Pancreas (tissue), 10 donors: ENCODE measurements around the gene SLC13A3. TPM values are rescaled to one million over a fixed set of nuclear protein-coding genes. Genes with fewer than 3 reads are reported as not detected.

Source experiments
- ATAC-seq, 4 donors: fragments of 200-7000 bp; cut with Tn5 transposase; one replicate each; pipeline versions ENCODE4 v1.8.0 to v1.9.1; 2020; ENCODE audit warnings: mild to moderate bottlenecking in 4 of 4, moderate library complexity in 4 of 4
- DNase-seq, 6 donors: peaks; one replicate each; pipeline ENCODE4 v3.0.0-alpha.2; 2020
- FAIRE-seq: peaks from 2 replicates; lab custom pipeline; 2012; peaks lifted over from hg19 to GRCh38; lab: Jason Lieb, UNC
- H3K27ac ChIP-seq, 4 donors: fragments of 200-600 bp; sonication (generic); 1 replicate in 3 of 4; 2 replicates in 1 of 4; pipeline versions ENCODE4 v1.5.0 to v1.8.0; 2020
- H3K27me3 ChIP-seq, 4 donors: fragments of 200-600 bp; one replicate each; pipeline ENCODE4 v1.8.0; 2021
- H3K36me3 ChIP-seq, 3 donors: fragments of 200-600 bp; sonication (generic) in 1 of 3; one replicate each; pipeline versions ENCODE4 v1.5.0 to v1.8.0; 2020 to 2021
- H3K4me1 ChIP-seq, 3 donors: fragments of 200-600 bp; one replicate each; pipeline ENCODE4 v1.8.0; 2021
- H3K4me3 ChIP-seq, 4 donors: fragments of 200-600 bp; sonication (generic) in 2 of 4; one replicate each; pipeline versions ENCODE4 v1.5.0 to v1.8.0; 2020 to 2021
- H3K9me3 ChIP-seq, 4 donors: fragments of 200-600 bp; one replicate each; pipeline ENCODE4 v1.8.0; 2021
- WGBS, 2 donors: extraction: QIAGEN DNeasy Blood & Tissue Kit; methylation state at CpG; one replicate each; pipeline ENCODE4 v1.1.7; 2013; 5-methylcytosine and 5-hydroxymethylcytosine counted together
- intact Hi-C, 3 donors: fragments of 100-400 bp; cut with DNase I; formaldehyde crosslinking; loops; one replicate each; pipeline versions ENCODE4 v1.11.1 to v1.14.2; 2022
- polyA plus RNA-seq, 2 donors: library from polyadenylated mRNA; stranded (reverse); fragments of 200-250 nt; gene quantifications; one replicate each; pipeline ENCODE4 v1.2.3, GENCODE V29; 2013
- total RNA-seq, 6 donors: library from RNA; stranded (reverse); fragmentation: NEBNext Ultra II Directional in 4 of 6; extraction: Animal tissue kit (Norgen Biotek cat#: 25700) in 4 of 6; gene quantifications; one replicate each; pipeline versions ENCODE4 v1.2.1 to v1.2.4, GENCODE V29; 2021 to 2023
- TF ChIP-seq, protein P1 (sequence below), 4 donors: fragments of 200-600 bp; sonication (generic) in 3 of 4; IDR thresholded peaks; one replicate each; pipeline versions ENCODE4 v1.5.0 to v1.8.0; 2021; ENCODE audit warnings: antibody characterized with exemption in 4 of 4
- donor health status: healthy with polysubstance abuse.
- donor health status: DM: no; HTN: no; CAD: no; lungs with moderate emphysema.
- donor health status: DM: no; HTN: no; CAD: no.
- donor health status: control.
- donor health status: control.
- donor health status: Bipolar disorder and iron deficiency.
- donor health status: DM: yes; HTN: yes; CAD: no.
- donor health status: DM: no; HTN: no; CAD: no.
- donor health status: DM: no; HTN: no; CAD: no.
- donor health status: DM: yes; HTN: yes; CAD: no.

SLC13A3 gene
- total and polyA plus RNA-seq, 8 donors, result 0.68 to 7.8 (median 4.7) TPM

DNA sequence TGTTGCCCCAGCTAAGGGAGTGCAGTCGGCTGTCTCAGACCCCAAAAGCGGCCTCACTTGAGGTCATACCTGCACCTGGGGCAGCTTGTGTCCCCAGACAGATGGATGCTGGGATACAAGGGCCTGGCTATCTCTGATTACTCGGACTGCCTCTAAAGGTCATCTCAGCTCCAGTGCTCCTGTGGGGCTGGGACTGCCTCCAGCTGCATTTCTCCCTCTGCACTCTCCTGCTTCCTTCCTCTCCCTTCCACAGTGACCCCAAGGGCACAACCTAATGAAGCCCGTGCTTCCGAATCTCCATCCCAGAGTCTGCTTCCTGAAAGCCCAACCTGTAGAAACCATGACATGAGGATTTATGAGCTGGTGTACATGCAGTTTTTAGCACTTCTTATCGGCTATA, 78.0 kb downstream of the SLC13A3 start:
- DNase-seq (no peak), FAIRE-seq (no peak), ATAC-seq (no peak)
- intact Hi-C loops, result no loop called here
- Histone ChIP-seq H3K9me3 (no peaks in the 10 kb centered on the region), H3K4me1 (peaks cover 0 to 7% (median 7%) of the 10 kb centered on the region in 3 donors), H3K27ac (no peak overlapping the region), H3K36me3 (no peaks in the 10 kb centered on the region), H3K27me3 (no peaks in the 10 kb centered on the region), H3K4me3 (no peak overlapping the region)
- 69 to 72% methylated on average over 6 of the region's 6 CpGs for WGBS, 2 donors
- TF ChIP-seq, protein P1, sequence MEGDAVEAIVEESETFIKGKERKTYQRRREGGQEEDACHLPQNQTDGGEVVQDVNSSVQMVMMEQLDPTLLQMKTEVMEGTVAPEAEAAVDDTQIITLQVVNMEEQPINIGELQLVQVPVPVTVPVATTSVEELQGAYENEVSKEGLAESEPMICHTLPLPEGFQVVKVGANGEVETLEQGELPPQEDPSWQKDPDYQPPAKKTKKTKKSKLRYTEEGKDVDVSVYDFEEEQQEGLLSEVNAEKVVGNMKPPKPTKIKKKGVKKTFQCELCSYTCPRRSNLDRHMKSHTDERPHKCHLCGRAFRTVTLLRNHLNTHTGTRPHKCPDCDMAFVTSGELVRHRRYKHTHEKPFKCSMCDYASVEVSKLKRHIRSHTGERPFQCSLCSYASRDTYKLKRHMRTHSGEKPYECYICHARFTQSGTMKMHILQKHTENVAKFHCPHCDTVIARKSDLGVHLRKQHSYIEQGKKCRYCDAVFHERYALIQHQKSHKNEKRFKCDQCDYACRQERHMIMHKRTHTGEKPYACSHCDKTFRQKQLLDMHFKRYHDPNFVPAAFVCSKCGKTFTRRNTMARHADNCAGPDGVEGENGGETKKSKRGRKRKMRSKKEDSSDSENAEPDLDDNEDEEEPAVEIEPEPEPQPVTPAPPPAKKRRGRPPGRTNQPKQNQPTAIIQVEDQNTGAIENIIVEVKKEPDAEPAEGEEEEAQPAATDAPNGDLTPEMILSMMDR (IDR thresholded peaks at IDR 0.05), result no peak

DNA sequence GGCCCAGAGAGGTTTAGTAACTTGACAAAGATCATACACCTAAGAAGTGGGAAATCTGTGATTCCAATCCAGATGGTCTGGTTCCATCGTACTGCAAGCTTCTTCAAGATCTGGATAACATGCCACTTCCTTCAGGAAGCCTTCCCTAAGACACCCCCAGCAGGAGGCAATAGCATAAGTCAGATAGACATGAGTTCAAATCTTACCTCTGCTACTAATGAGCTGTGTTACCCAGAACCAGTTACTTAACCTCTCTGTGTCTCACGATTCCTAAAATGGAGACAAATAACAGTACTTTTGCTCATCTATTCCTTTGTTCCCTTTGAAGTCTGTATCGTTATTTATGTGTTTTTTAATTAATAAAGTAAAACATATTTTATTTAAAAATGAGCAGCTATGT, 78.5 kb downstream of the SLC13A3 start:
- H3K27me3 ChIP-seq, result no peaks in the 10 kb centered on the region
- ATAC-seq, result no peak
- no peak overlapping the region for H3K27ac ChIP-seq
- H3K9me3 ChIP-seq, result no peaks in the 10 kb centered on the region
- no peak overlapping the region for H3K4me3 ChIP-seq
- DNase-seq, result no peak
- no peak for FAIRE-seq
- TF ChIP-seq, protein P1 (IDR thresholded peaks at IDR 0.05), result no peak
- 71 to 96% methylated on average over 3 of the region's 3 CpGs for WGBS, 2 donors
- no peaks in the 10 kb centered on the region for H3K36me3 ChIP-seq
- intact Hi-C loops, result no loop called here
- H3K4me1 ChIP-seq, result peaks cover 0 to 9% (median 7%) of the 10 kb centered on the region in 3 donors

DNA sequence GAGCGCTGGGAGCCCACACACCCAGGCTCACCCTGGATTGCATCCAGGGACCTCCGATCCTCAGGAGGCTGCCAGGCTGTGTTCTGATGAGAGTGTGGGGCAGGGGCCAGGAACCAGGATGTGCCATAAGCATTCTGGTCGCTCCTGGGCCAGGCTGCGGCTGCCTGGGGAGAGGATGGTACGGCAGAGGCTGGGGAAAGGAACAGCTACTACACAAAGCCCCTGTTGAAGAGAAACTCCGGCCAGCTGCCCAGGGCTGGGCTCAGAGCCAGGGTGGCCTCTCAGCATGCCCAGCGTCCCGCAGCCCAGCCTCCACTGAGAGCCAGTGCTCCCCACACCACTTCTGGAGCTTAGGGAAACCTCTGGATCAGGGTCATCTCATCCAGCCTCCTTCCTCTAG, 79.1 kb downstream of the SLC13A3 start:
- 40 to 41% methylated on average over 8 of the region's 8 CpGs for WGBS, 2 donors
- intact Hi-C loops, result no loop called here
- no peaks in the 10 kb centered on the region for H3K36me3 ChIP-seq
- DNase-seq (peak in 5 of 6 donors; percentile 21 to 79 (median 57)), FAIRE-seq (no peak), ATAC-seq (peak in 3 of 4 donors; percentile 31 to 78 (median 38))
- TF ChIP-seq, protein P1 (IDR thresholded peaks at IDR 0.05), result no peak
- no peak overlapping the region for H3K4me3 ChIP-seq
- no peaks in the 10 kb centered on the region for H3K27me3 ChIP-seq
- no peaks in the 10 kb centered on the region for H3K9me3 ChIP-seq
- peaks cover 0 to 9% (median 7%) of the 10 kb centered on the region in 3 donors for H3K4me1 ChIP-seq
- H3K27ac ChIP-seq, result no peak overlapping the region

DNA sequence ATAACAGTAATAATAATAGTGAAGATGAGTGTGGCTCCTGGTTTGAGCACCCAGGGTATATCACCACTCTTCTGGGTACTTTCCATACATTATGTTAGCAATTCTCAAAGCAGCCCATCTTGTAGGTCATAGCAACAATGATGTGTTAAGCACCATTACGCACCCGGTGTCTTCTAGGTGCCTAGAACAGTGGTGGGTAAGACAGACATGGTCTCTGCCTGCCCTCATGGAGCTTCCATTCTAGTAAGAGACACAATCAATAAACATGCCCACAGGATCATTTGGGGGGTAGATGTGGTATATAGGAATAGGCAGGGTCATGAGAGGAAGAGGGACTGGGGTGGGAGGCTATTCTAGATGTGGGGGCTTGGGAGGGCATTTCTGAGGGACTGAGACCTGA, 79.8 kb downstream of the SLC13A3 start:
- Histone ChIP-seq H3K4me1 (peaks cover 0 to 9% (median 7%) of the 10 kb centered on the region in 3 donors), H3K36me3 (no peaks in the 10 kb centered on the region), H3K27me3 (no peaks in the 10 kb centered on the region), H3K27ac (no peak overlapping the region), H3K4me3 (no peak overlapping the region), H3K9me3 (no peaks in the 10 kb centered on the region)
- 96 to 100% methylated on average over 2 of the region's 2 CpGs for WGBS, 2 donors
- DNase-seq, result no peak
- TF ChIP-seq, protein P1 (IDR thresholded peaks at IDR 0.05), result no peak
- no peak for ATAC-seq
- no peak for FAIRE-seq
- intact Hi-C loops, result no loop called here

DNA sequence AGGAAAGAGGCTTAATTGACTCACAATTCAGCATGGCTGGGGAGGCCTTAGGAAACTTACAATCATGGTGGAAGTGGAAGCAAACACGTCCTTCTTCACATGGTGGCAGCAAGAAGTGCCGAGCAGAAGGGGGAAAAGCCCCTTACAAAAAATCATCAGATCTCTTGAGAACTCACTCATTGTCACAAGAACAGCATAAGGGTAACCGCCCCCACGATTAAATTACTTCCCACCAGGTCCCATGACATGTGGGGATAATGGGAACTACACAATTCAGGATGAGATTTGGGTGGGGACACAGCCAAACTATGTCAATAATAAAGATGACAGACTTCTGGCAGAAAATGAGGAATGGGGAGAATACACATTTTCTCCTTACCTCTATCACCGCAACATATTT, 80.3 kb downstream of the SLC13A3 start:
- Histone ChIP-seq H3K4me3 (no peak overlapping the region), H3K27me3 (no peaks in the 10 kb centered on the region), H3K27ac (no peak overlapping the region), H3K9me3 (no peaks in the 10 kb centered on the region), H3K4me1 (peaks cover 0 to 9% (median 7%) of the 10 kb centered on the region in 3 donors), H3K36me3 (no peaks in the 10 kb centered on the region)
- DNase-seq (no peak), ATAC-seq (no peak), FAIRE-seq (no peak)
- intact Hi-C loops, result no loop called here
- TF ChIP-seq, protein P1 (IDR thresholded peaks at IDR 0.05), result no peak
- WGBS, 2 donors, result 75 to 85% methylated on average over 5 of the region's 5 CpGs
